Testis (tissue), 2 donors: Measurements from ENCODE around the gene DDR2.

ENCODE experiments used
- POLR2A ChIP-seq: fragments of 450-650 bp; IDR thresholded peaks from one replicate; pipeline ENCODE4 v1.6.1; 2017; ENCODE audit warnings: antibody characterized with exemption, mild to moderate bottlenecking, moderate library complexity
- TF ChIP-seq, protein P1 (sequence below), 3 experiments: fragments of 450-650 bp in 2 of 3; fragments of 200-600 bp in 1 of 3; sonication (generic) in 1 of 3; IDR thresholded peaks; one replicate each; pipeline ENCODE4 v1.5.1; 2016 to 2019; ENCODE audit warnings: antibody characterized with exemption in 3 of 3, mild to moderate bottlenecking in 2 of 3, moderate library complexity in 1 of 3

DNA sequence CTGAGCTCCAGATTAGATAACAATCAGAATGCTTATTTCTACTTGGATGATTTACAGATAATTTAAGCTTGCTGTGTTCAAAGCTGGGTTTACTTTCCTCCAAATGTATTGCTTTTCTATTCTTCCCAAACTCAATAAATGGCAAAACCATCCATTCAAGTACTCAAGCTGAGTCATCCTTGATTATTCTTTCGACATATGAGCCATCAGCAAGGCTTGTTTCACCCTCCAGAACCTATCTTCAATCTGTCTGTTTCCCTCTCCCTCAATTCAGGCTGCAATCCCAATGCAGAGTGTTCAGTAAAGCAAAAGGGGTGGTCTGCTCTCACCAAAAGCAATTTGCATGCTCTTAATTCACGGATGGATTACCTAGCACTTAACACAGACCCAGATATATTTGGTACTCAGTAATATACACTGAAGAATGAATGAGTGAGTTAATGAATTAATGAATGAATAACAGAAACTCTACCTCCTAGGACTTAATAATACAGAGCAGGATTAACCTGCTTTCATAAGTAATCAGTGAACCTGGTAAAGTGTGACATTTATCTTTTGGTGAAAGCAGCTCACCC lies 41.9 kb downstream of the DDR2 start:
- TF ChIP-seq, protein P1, sequence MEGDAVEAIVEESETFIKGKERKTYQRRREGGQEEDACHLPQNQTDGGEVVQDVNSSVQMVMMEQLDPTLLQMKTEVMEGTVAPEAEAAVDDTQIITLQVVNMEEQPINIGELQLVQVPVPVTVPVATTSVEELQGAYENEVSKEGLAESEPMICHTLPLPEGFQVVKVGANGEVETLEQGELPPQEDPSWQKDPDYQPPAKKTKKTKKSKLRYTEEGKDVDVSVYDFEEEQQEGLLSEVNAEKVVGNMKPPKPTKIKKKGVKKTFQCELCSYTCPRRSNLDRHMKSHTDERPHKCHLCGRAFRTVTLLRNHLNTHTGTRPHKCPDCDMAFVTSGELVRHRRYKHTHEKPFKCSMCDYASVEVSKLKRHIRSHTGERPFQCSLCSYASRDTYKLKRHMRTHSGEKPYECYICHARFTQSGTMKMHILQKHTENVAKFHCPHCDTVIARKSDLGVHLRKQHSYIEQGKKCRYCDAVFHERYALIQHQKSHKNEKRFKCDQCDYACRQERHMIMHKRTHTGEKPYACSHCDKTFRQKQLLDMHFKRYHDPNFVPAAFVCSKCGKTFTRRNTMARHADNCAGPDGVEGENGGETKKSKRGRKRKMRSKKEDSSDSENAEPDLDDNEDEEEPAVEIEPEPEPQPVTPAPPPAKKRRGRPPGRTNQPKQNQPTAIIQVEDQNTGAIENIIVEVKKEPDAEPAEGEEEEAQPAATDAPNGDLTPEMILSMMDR (IDR thresholded peaks at IDR 0.05): no peak
- no peak for TF ChIP-seq POLR2A
